ENCODE data around the gene HIRA. TPM values are rescaled to one million over a fixed set of nuclear protein-coding genes. Genes with fewer than 3 reads are reported as not detected.

The HIRA gene
- total RNA-seq, 1 donor from 2014 or later: 23.3 TPM

DNA sequence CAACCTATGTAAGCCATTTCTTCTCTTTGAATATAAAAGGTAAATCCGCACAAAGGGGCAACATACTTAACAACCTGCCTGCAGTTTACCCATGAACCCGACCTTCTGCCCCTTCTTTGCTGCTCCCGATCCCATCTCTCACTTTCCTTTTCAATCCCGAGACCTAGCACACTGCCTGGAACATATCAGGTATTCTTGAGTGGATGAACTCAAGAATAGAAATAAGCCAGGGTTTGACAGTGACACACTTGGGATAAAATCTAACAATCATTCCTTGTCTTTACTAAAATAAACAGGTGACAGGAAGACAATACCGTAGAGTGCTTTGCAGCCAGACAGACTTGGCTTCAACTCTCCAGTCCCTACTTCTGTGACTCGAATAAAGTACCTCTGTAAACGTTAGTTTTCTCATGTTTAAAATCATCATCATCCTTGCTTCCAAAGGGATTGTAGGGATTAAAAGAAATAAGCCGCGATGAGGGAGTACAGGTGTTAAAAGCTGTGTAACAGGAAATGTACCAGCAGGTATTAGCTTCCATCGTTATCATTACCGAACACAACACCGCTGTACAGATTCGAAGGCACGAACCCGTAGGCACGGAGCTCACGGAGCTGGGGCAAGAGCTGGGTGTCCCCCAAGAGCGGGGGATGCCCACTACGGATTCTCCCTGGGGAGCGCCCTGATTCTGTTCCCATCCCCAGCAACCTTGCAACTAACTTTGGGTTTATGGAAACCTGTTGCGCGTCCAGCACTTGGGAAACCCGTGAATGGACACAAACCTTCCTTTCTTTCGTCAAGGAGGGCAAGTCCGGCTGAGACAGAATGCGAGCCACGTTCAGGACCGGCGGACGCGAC lies 46.7 kb upstream of the HIRA start:
- Histone ChIP-seq H3K9me3 (no peaks in the 10 kb centered on the region), H3K27me3 (no peaks in the 10 kb centered on the region), H3K4me1 (peaks cover 19% of the 10 kb centered on the region), H3K4me3 (peak overlapping the region; percentile 85), H3K36me3 (peaks cover 16% of the 10 kb centered on the region), H3K27ac (peak overlapping the region; percentile 100)
- DNase-seq: no peak
- TF ChIP-seq, protein P1, sequence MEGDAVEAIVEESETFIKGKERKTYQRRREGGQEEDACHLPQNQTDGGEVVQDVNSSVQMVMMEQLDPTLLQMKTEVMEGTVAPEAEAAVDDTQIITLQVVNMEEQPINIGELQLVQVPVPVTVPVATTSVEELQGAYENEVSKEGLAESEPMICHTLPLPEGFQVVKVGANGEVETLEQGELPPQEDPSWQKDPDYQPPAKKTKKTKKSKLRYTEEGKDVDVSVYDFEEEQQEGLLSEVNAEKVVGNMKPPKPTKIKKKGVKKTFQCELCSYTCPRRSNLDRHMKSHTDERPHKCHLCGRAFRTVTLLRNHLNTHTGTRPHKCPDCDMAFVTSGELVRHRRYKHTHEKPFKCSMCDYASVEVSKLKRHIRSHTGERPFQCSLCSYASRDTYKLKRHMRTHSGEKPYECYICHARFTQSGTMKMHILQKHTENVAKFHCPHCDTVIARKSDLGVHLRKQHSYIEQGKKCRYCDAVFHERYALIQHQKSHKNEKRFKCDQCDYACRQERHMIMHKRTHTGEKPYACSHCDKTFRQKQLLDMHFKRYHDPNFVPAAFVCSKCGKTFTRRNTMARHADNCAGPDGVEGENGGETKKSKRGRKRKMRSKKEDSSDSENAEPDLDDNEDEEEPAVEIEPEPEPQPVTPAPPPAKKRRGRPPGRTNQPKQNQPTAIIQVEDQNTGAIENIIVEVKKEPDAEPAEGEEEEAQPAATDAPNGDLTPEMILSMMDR (IDR thresholded peaks at IDR 0.05): no peak
- intact Hi-C loops (cut with DNase I): no loop called here
- ATAC-seq: no peak

DNA sequence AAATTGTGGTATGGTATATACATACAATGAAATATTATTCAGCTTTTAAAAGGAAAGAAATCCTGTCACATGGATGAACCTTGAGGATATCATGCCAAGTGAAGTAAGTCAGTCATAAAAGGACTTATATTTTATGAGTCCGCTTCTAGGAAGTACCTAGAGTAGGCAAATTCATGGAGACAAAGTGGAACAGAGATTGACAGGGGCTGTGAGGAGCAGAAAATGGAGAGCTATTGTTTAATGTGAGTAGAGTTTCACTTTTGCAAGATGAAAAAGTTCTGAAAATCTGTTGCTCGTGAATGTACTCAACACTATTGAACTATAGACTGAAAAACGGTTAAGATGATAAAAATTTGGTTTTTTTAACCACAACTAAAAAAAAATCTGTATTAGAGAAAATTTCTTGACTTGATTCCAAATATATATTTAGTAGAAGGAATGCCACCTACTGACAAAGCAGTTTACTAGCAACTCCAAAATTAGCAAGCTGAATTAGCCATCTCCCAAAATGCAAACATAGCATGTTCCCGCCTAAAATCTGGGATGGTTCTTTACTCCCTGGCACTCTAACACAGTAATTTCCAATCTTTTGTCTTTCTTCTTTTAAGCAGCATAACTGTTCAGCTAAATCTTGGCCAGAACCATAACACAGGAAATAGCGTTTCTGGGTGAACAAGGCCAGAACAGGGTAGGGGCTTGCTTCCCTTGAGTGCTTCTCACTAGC lies 46.0 kb upstream of the HIRA start:
- H3K27me3 ChIP-seq: no peaks in the 10 kb centered on the region
- intact Hi-C loops (cut with DNase I): no loop called here

GRCh38 chr22:19476023-19476422 lies 44.5 kb upstream of the HIRA start:
- Histone ChIP-seq H3K27ac (no peak overlapping the region), H3K36me3 (peaks cover 37% of the 10 kb centered on the region), H3K9me3 (no peaks in the 10 kb centered on the region), H3K27me3 (no peaks in the 10 kb centered on the region), H3K4me1 (peaks cover 19% of the 10 kb centered on the region), H3K4me3 (no peak overlapping the region)
- DNase-seq (no peak), ATAC-seq (no peak)
- intact Hi-C loops (cut with DNase I): no loop called here
- TF ChIP-seq, protein P1 (IDR thresholded peaks at IDR 0.05): no peak

More for the DNA sequence above, 46.0 kb upstream of the HIRA start:
- H3K27ac ChIP-seq: peak overlapping the region; percentile 100
- no peaks in the 10 kb centered on the region for H3K9me3 ChIP-seq
- TF ChIP-seq, protein P1 (IDR thresholded peaks at IDR 0.05): peak; percentile 20
- no peak for DNase-seq
- ATAC-seq: no peak
- peaks cover 24% of the 10 kb centered on the region for H3K36me3 ChIP-seq
- H3K4me3 ChIP-seq: peak overlapping the region; percentile 85
- peaks cover 19% of the 10 kb centered on the region for H3K4me1 ChIP-seq

DNA sequence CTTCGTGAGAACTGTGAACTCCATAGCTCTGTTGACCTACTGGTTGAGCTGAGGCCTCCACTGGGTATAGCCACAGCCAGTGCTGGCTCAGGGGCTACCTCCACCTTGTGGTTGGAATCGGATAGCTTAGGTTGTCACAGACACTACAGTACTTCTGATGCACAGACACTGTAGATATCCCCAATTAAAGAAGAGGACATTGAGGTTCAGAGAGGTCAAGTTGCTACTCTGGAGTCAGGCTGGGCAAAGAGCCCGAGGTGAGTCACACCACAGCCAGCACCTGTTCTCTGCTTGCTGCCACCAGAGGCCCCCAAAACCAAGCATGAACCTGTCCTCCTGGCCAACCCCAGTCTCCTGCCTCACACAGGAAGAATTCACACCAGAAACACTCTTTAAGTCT lies 42.0 kb upstream of the HIRA start:
- Histone ChIP-seq H3K27ac (no peak overlapping the region), H3K4me1 (peaks cover 15% of the 10 kb centered on the region), H3K4me3 (no peak overlapping the region), H3K36me3 (peaks cover 62% of the 10 kb centered on the region), H3K9me3 (no peaks in the 10 kb centered on the region), H3K27me3 (no peaks in the 10 kb centered on the region)
- DNase-seq (no peak), ATAC-seq (no peak)
- intact Hi-C loops (cut with DNase I): no loop called here
- TF ChIP-seq, protein P1 (IDR thresholded peaks at IDR 0.05): no peak

GRCh38 chr22:19472233-19472632 lies 40.7 kb upstream of the HIRA start:
- DNase-seq: no peak
- peaks cover 4% of the 10 kb centered on the region for H3K4me1 ChIP-seq
- ATAC-seq: no peak
- TF ChIP-seq, protein P1 (IDR thresholded peaks at IDR 0.05): no peak
- H3K27me3 ChIP-seq: no peaks in the 10 kb centered on the region
- peaks cover 75% of the 10 kb centered on the region for H3K36me3 ChIP-seq
- H3K27ac ChIP-seq: no peak overlapping the region
- H3K4me3 ChIP-seq: no peak overlapping the region
- intact Hi-C loops (cut with DNase I): no loop called here
- H3K9me3 ChIP-seq: no peaks in the 10 kb centered on the region
